ENCODE data around the gene PGLYRP2. TPM values are rescaled to one million over a fixed set of nuclear protein-coding genes. Genes with fewer than 3 reads are reported as not detected.

Gene PGLYRP2
- total and polyA plus RNA-seq, 2 of the 13 experiments (the other 11 are each of a cell fraction or from before 2014, with no cell fraction given): 0.04 to 1.0 TPM

DNA sequence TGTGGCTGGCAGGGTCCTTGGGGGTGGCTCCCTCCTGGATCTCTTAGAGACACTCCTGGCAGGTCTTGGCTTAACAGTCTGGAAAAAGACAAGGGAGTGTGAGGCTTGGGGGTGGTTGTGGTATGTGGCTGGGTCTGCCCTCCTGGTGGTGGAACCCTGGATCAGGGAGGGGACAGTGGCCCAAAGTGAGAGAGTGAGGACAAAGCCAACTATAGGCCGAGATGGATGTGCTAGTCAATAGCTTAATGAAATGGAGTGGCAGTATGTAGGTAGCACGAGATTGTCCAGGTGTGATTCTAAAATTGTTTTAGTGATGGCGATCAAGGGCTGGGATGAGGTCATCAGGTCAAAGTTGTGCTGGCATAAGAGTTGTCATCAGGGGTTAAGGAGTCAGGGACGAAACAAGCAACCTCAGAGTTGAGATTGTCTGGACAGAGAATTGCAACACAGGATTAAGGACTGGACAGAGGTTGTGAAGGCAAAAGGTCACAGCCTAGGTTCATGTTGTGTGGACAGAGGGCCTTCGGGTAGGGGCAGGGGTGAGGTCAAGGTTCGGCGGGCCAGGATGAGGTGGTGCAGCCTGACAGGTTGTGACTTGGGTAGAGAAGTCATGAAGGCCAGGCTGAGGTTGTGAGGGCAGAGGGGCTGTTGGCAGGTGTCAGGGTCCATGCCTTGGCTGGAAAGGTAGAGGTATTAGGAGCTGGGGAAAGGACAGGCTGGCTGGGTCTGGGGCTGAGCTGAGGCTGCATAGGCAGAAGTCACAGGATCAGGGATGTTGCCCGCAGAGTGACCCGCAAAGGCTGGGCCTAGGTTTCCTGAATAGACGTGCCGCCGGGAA, 10.4 kb downstream of the PGLYRP2 start (continued):
- TF ChIP-seq, protein P1, sequence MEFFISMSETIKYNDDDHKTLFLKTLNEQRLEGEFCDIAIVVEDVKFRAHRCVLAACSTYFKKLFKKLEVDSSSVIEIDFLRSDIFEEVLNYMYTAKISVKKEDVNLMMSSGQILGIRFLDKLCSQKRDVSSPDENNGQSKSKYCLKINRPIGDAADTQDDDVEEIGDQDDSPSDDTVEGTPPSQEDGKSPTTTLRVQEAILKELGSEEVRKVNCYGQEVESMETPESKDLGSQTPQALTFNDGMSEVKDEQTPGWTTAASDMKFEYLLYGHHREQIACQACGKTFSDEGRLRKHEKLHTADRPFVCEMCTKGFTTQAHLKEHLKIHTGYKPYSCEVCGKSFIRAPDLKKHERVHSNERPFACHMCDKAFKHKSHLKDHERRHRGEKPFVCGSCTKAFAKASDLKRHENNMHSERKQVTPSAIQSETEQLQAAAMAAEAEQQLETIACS (CRISPR knock-in tag; IDR thresholded peaks at IDR 0.05): no peak
- TF ChIP-seq MYPOP (CRISPR knock-in tag; IDR thresholded peaks at IDR 0.05) (no peak), TBP (CRISPR knock-in tag; IDR thresholded peaks at IDR 0.05) (no peak), MAFF (IDR thresholded peaks at IDR 0.05; ENCODE audit: low read depth, low read length) (no peak), ZNF276 (CRISPR knock-in tag; IDR thresholded peaks at IDR 0.05; ENCODE audit: low read depth) (no peak), SUZ12 (IDR thresholded peaks at IDR 0.05; ENCODE audit: low read depth, low read length) (no peak), FOXA1 (IDR thresholded peaks at IDR 0.05) (no peak), FOXA1 (CRISPR knock-in tag; IDR thresholded peaks at IDR 0.05) (no peak), EZH2 (conservative IDR thresholded peaks at IDR 0.05; ENCODE audit: low read depth, low read length) (no peak), ZNF232 (CRISPR knock-in tag; IDR thresholded peaks at IDR 0.05; ENCODE audit: borderline replicate concordance) (no peak), TBL1XR1 (IDR thresholded peaks at IDR 0.05; ENCODE audit: borderline replicate concordance, low read length, partially characterized antibody) (no peak), E2F2 (CRISPR knock-in tag; IDR thresholded peaks at IDR 0.05; ENCODE audit: borderline replicate concordance) (no peak), RARG (CRISPR knock-in tag; IDR thresholded peaks at IDR 0.05; ENCODE audit: low read depth) (no peak), SCMH1 (CRISPR knock-in tag; IDR thresholded peaks at IDR 0.05; ENCODE audit: borderline replicate concordance) (no peak), AGO2 (optimal IDR thresholded peaks at IDR 0.05; ENCODE audit: low read depth, low read length) (no peak), NFYC (CRISPR knock-in tag; IDR thresholded peaks at IDR 0.05) (no peak), ZNF430 (CRISPR knock-in tag; IDR thresholded peaks at IDR 0.05) (no peak), MEIS1 (CRISPR knock-in tag; IDR thresholded peaks at IDR 0.05; ENCODE audit: borderline replicate concordance) (no peak), MXI1 (IDR thresholded peaks at IDR 0.05; ENCODE audit: borderline replicate concordance, low read depth, low read length) (no peak)
- TF ChIP-seq, protein P2, sequence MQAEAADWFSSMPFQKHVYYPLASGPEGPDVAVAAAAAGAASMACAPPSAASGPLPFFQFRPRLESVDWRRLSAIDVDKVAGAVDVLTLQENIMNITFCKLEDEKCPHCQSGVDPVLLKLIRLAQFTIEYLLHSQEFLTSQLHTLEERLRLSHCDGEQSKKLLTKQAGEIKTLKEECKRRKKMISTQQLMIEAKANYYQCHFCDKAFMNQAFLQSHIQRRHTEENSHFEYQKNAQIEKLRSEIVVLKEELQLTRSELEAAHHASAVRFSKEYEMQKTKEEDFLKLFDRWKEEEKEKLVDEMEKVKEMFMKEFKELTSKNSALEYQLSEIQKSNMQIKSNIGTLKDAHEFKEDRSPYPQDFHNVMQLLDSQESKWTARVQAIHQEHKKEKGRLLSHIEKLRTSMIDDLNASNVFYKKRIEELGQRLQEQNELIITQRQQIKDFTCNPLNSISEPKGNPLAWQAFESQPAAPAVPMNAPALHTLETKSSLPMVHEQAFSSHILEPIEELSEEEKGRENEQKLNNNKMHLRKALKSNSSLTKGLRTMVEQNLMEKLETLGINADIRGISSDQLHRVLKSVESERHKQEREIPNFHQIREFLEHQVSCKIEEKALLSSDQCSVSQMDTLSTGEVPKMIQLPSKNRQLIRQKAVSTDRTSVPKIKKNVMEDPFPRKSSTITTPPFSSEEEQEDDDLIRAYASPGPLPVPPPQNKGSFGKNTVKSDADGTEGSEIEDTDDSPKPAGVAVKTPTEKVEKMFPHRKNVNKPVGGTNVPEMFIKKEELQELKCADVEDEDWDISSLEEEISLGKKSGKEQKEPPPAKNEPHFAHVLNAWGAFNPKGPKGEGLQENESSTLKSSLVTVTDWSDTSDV (CRISPR knock-in tag; IDR thresholded peaks at IDR 0.05): no peak
- TF ChIP-seq, protein P3, sequence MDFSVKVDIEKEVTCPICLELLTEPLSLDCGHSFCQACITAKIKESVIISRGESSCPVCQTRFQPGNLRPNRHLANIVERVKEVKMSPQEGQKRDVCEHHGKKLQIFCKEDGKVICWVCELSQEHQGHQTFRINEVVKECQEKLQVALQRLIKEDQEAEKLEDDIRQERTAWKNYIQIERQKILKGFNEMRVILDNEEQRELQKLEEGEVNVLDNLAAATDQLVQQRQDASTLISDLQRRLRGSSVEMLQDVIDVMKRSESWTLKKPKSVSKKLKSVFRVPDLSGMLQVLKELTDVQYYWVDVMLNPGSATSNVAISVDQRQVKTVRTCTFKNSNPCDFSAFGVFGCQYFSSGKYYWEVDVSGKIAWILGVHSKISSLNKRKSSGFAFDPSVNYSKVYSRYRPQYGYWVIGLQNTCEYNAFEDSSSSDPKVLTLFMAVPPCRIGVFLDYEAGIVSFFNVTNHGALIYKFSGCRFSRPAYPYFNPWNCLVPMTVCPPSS (IDR thresholded peaks at IDR 0.05): no peak
